ENCODE results near the gene SLC12A8.

DNA sequence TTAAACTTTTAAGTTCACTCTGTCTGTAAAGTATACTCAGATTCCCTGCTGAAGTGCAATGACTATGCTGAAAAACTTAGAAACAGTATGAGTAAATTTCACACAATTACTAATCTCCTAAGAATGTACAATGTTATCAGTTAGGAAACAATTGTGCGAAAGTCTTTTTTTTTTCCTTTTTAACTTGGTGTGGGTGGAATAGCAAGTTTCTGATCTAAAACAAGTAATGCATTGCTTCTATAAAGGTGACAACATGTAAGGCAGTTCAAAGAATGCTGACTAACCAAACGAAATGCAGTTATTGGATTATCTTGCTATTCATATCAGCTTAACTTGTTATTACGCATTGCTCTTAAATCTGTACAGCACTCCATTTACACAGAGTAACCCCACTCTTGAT lies 19.3 kb upstream of the SLC12A8 start:
- TF ChIP-seq, protein P1, sequence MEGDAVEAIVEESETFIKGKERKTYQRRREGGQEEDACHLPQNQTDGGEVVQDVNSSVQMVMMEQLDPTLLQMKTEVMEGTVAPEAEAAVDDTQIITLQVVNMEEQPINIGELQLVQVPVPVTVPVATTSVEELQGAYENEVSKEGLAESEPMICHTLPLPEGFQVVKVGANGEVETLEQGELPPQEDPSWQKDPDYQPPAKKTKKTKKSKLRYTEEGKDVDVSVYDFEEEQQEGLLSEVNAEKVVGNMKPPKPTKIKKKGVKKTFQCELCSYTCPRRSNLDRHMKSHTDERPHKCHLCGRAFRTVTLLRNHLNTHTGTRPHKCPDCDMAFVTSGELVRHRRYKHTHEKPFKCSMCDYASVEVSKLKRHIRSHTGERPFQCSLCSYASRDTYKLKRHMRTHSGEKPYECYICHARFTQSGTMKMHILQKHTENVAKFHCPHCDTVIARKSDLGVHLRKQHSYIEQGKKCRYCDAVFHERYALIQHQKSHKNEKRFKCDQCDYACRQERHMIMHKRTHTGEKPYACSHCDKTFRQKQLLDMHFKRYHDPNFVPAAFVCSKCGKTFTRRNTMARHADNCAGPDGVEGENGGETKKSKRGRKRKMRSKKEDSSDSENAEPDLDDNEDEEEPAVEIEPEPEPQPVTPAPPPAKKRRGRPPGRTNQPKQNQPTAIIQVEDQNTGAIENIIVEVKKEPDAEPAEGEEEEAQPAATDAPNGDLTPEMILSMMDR (conservative IDR thresholded peaks at IDR 0.05; ENCODE audit: low read length) = no peak
- no peak for TF ChIP-seq EZH2phosphoT487 (IDR thresholded peaks at IDR 0.05; ENCODE audit: borderline replicate concordance)

All from Loucy (cell line).